ENCODE results near the gene GLCE.

GRCh38 chr15:69172847-69173246, 12.4 kb downstream of the GLCE start:
- TF ChIP-seq GATA2 (IDR thresholded peaks at IDR 0.05; ENCODE audit: low read depth, low read length), result no peak
- no peak for TF ChIP-seq GATA3 (IDR thresholded peaks at IDR 0.05; ENCODE audit: low read depth, low read length)

All from SH-SY5Y (cell line).